ENCODE data around the gene PGM5.

DNA sequence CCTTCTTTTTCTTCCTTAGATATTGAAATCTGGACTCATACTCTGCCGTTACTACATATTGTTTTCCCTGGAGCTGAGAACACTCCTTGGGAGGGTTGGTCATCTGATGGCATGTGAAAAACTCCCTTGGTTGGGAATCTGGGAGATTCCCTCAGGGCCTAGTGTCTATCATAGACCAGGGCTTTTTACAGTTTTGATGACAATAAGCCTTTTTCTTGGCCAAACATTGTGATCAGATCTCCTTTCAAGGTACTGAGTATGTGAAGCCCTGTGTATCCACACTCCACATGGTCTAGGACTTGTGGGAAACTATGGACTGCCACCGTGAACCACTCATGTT, 151.4 kb downstream of the PGM5 start:
- TF ChIP-seq, protein P1, sequence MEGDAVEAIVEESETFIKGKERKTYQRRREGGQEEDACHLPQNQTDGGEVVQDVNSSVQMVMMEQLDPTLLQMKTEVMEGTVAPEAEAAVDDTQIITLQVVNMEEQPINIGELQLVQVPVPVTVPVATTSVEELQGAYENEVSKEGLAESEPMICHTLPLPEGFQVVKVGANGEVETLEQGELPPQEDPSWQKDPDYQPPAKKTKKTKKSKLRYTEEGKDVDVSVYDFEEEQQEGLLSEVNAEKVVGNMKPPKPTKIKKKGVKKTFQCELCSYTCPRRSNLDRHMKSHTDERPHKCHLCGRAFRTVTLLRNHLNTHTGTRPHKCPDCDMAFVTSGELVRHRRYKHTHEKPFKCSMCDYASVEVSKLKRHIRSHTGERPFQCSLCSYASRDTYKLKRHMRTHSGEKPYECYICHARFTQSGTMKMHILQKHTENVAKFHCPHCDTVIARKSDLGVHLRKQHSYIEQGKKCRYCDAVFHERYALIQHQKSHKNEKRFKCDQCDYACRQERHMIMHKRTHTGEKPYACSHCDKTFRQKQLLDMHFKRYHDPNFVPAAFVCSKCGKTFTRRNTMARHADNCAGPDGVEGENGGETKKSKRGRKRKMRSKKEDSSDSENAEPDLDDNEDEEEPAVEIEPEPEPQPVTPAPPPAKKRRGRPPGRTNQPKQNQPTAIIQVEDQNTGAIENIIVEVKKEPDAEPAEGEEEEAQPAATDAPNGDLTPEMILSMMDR (conservative IDR thresholded peaks at IDR 0.05; ENCODE audit: low read length): 0 out of 2 replicates have a peak, but pooled peaks have one; percentile 35
- no peak for TF ChIP-seq EZH2phosphoT487 (IDR thresholded peaks at IDR 0.05; ENCODE audit: borderline replicate concordance, low read depth, low read length)
